ENCODE results near the gene UHRF2. TPM values are rescaled to one million over a fixed set of nuclear protein-coding genes. Genes with fewer than 3 reads are reported as not detected.
"Not testable (repeated sequence)": the region's sequence is repeated elsewhere in the genome, so short reads cannot be mapped to it uniquely, and the experiment has no call there.

UHRF2 gene
- total RNA-seq, 1 experiment from 2014 or later = 45.2 TPM

DNA sequence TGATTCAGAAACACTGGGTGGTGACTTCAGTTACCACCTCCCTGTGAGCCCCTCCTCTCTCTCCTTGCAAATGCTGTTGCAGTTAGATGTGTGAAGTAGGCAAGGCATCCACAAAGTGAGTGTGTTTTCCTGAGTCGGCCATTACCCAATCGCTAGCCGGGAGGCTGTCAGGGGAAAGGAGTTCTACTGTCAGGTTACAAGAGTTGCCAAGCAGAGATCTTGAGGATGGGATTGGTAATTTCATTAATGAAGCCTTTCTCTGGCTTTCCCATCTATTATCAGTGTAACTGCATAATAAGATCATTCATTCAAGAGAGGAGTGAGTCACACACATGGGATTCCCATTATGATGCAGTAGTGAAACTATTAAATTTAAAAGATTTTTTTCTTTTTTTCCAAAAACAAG lies 125.7 kb downstream of the UHRF2 start:
- H2BK120ac ChIP-seq (ENCODE audit: low read depth, low read length, poor library complexity, severe bottlenecking) = no peak overlapping the region
- Mint-ChIP-seq H3K36me3 (ENCODE audit: insufficient read depth in 1 of 3, low read depth in 3 of 3) (peaks cover 15 to 39% (median 16%) of the 10 kb centered on the region in 3 experiments; a peak in 6 of 7 replicates), H3K4me1 (peaks cover 4 to 5% of the 10 kb centered on the region in 2 experiments), H3K4me3 (no peak overlapping the region), H3K27ac (no peak overlapping the region), H3K9me3 (no peaks in the 10 kb centered on the region), H3K27me3 (ENCODE audit: low read depth) (no peaks in the 10 kb centered on the region)
- H2AK5ac ChIP-seq (ENCODE audit: insufficient read length, low read length) = no peak overlapping the region
- H3T11ph ChIP-seq (ENCODE audit: low read length) = no peak overlapping the region
- no peaks in the 10 kb centered on the region for H3K4me1 ChIP-seq (ENCODE audit: insufficient read depth, low read length)
- no peaks in the 10 kb centered on the region for H4K20me1 ChIP-seq (ENCODE audit: control insufficient read depth, insufficient read depth, insufficient read length)
- H3K79me1 ChIP-seq (ENCODE audit: insufficient read depth, low read depth, low read length, poor library complexity, severe bottlenecking) = no peaks in the 10 kb centered on the region
- H3K9me3 ChIP-seq (ENCODE audit: control insufficient read depth, low read depth, low read length) = no peaks in the 10 kb centered on the region
- no peak overlapping the region for H2BK5ac ChIP-seq (ENCODE audit: insufficient read length, low read length)
- H2BK15ac ChIP-seq (ENCODE audit: low read depth, low read length) = no peak overlapping the region
- DNase-seq = no peak
- H3K27me3 ChIP-seq (ENCODE audit: insufficient read depth, low read length) = no peaks in the 10 kb centered on the region
- H4K5ac ChIP-seq (ENCODE audit: insufficient read length, low read depth, low read length) = no peak overlapping the region
- no peak overlapping the region for H4K8ac ChIP-seq (replicated peaks; ENCODE audit: insufficient read length, low read depth, low read length)
- TF ChIP-seq, protein P1, sequence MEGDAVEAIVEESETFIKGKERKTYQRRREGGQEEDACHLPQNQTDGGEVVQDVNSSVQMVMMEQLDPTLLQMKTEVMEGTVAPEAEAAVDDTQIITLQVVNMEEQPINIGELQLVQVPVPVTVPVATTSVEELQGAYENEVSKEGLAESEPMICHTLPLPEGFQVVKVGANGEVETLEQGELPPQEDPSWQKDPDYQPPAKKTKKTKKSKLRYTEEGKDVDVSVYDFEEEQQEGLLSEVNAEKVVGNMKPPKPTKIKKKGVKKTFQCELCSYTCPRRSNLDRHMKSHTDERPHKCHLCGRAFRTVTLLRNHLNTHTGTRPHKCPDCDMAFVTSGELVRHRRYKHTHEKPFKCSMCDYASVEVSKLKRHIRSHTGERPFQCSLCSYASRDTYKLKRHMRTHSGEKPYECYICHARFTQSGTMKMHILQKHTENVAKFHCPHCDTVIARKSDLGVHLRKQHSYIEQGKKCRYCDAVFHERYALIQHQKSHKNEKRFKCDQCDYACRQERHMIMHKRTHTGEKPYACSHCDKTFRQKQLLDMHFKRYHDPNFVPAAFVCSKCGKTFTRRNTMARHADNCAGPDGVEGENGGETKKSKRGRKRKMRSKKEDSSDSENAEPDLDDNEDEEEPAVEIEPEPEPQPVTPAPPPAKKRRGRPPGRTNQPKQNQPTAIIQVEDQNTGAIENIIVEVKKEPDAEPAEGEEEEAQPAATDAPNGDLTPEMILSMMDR (conservative IDR thresholded peaks at IDR 0.05) = no peak
- no peak overlapping the region for H3K14ac ChIP-seq (ENCODE audit: insufficient read depth, low read length)
- no peak overlapping the region for H2BK12ac ChIP-seq (ENCODE audit: insufficient read length, low read depth, low read length)
- no peak overlapping the region for H3K23ac ChIP-seq (ENCODE audit: insufficient read length, low read depth, low read length)
- no peak overlapping the region for H3K56ac ChIP-seq (ENCODE audit: insufficient read length, low read depth, low read length)
- no peak overlapping the region for H3K4me2 ChIP-seq (ENCODE audit: insufficient read depth, insufficient read length, low read length)
- no peak overlapping the region for H2BK20ac ChIP-seq (ENCODE audit: low read depth, low read length, poor library complexity, severe bottlenecking)
- H3K79me2 ChIP-seq (ENCODE audit: insufficient read depth, low read length) = no peaks in the 10 kb centered on the region
- WGBS (ENCODE audit: extremely low coverage, insufficient read length, low lambda C conversion rate) = no CpG with 5 or more reads among the region's 3 CpGs
- no peak overlapping the region for H3K4ac ChIP-seq (ENCODE audit: low read depth, low read length)
- H3K27ac ChIP-seq (ENCODE audit: insufficient read length, low read depth, low read length) = no peak overlapping the region
- no peak overlapping the region for H3K9ac ChIP-seq (ENCODE audit: extremely low read depth, insufficient read length, low read length)
- no peaks in the 10 kb centered on the region for H3K23me2 ChIP-seq (ENCODE audit: insufficient read length, low read depth, low read length, poor library complexity, severe bottlenecking)
- H4K91ac ChIP-seq (ENCODE audit: insufficient read length, low read depth, low read length) = no peak overlapping the region
- no peak overlapping the region for H3K18ac ChIP-seq (ENCODE audit: insufficient read length, low read depth, low read length)
- no peak overlapping the region for H2AFZ ChIP-seq (ENCODE audit: low read length)

DNA sequence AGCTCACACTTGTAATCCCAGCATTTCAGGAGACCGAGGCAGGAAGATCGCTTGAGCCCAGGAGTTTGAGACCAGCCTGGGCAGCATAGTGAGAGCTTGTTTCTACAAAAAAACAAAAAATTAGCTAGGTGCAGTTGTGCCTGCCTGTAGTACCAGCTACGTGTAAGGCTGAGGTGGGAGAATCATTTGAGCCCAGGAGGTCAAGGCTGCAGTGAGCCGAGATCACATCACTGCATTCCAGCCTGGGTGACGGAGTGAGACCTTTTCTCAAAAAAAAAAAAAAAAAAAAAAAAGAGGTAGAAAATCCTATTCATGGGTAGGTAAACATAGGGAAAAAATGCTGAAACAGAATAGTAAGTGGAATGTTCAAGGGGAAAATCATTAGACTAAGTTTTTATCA lies 129.6 kb downstream of the UHRF2 start:
- H3K4me1 ChIP-seq (ENCODE audit: insufficient read depth, low read length); H3K27ac ChIP-seq (ENCODE audit: insufficient read length, low read depth, low read length); H3K23ac ChIP-seq (ENCODE audit: insufficient read length, low read depth, low read length); H3K23me2 ChIP-seq (ENCODE audit: insufficient read length, low read depth, low read length, poor library complexity, severe bottlenecking); H3K4me1 Mint-ChIP-seq; H2AK5ac ChIP-seq (ENCODE audit: insufficient read length, low read length); H3K56ac ChIP-seq (ENCODE audit: insufficient read length, low read depth, low read length); H4K91ac ChIP-seq (ENCODE audit: insufficient read length, low read depth, low read length); H2BK20ac ChIP-seq (ENCODE audit: low read depth, low read length, poor library complexity, severe bottlenecking); H3K27me3 Mint-ChIP-seq (ENCODE audit: low read depth); H2BK15ac ChIP-seq (ENCODE audit: low read depth, low read length); H3K18ac ChIP-seq (ENCODE audit: insufficient read length, low read depth, low read length); H4K8ac ChIP-seq (replicated peaks; ENCODE audit: insufficient read length, low read depth, low read length); H3K9me3 ChIP-seq (ENCODE audit: control insufficient read depth, low read depth, low read length); H3K14ac ChIP-seq (ENCODE audit: insufficient read depth, low read length); H3K9me3 Mint-ChIP-seq; H3K79me1 ChIP-seq (ENCODE audit: insufficient read depth, low read depth, low read length, poor library complexity, severe bottlenecking); H2BK12ac ChIP-seq (ENCODE audit: insufficient read length, low read depth, low read length); H2AFZ ChIP-seq (ENCODE audit: low read length); H3K27me3 ChIP-seq (ENCODE audit: insufficient read depth, low read length); H3K4me2 ChIP-seq (ENCODE audit: insufficient read depth, insufficient read length, low read length); H4K20me1 ChIP-seq (ENCODE audit: control insufficient read depth, insufficient read depth, insufficient read length); H2BK120ac ChIP-seq (ENCODE audit: low read depth, low read length, poor library complexity, severe bottlenecking); DNase-seq; H3K79me2 ChIP-seq (ENCODE audit: insufficient read depth, low read length); H4K5ac ChIP-seq (ENCODE audit: insufficient read length, low read depth, low read length); H3K4ac ChIP-seq (ENCODE audit: low read depth, low read length); H3K4me3 Mint-ChIP-seq; H3K9ac ChIP-seq (ENCODE audit: extremely low read depth, insufficient read length, low read length); H3T11ph ChIP-seq (ENCODE audit: low read length); H2BK5ac ChIP-seq (ENCODE audit: insufficient read length, low read length): not testable (repeated sequence)
- peaks cover 15 to 32% (median 18%) of the 10 kb centered on the region in 3 experiments; a peak in 6 of 7 replicates for H3K36me3 Mint-ChIP-seq (ENCODE audit: insufficient read depth in 1 of 3, low read depth in 3 of 3)
- no CpG with 5 or more reads among the region's 5 CpGs for WGBS (ENCODE audit: extremely low coverage, insufficient read length, low lambda C conversion rate)
- H3K27ac Mint-ChIP-seq = peak overlapping the region in 1 of 3 experiments; percentile 24; a peak in 1 of 7 replicates
